ENCODE data around the gene PRR20G. TPM values are rescaled to one million over a fixed set of nuclear protein-coding genes. Genes with fewer than 3 reads are reported as not detected.

PRR20G gene
- total and polyA plus RNA-seq, 2 of the 4 experiments (the other 2 are of a cell fraction), result not detected

DNA sequence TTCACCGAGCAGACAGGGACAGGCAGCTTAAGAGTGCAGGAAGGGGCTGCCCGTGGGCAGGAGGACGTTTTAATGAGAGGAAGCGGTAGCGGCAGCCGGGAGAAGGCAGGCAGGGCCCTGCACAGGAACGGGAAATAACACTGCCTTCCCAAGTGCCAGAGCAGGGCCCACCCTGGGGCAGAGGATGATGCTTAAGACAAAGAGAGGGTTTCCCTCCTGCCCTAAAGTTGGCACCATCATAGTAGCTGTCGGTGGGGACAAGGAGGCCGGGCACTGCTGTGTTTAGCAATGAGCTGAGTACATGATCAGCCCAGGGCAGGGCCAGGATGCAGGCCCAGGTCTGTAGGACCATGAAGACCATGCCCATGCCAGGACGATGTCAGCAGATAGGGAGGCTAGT lies 21.7 kb downstream of the PRR20G start:
- H3K27ac ChIP-seq (ENCODE audit: insufficient read depth, low read length), result no peak overlapping the region
- POLR2A ChIA-PET (ENCODE audit: unreplicated experiment), result no interaction called here
- no peak overlapping the region for H3K4ac ChIP-seq (ENCODE audit: low read depth, low read length)
- H3K36me3 ChIP-seq (ENCODE audit: control insufficient read depth, insufficient read depth, low read length), result no peaks in the 10 kb centered on the region
- no peak overlapping the region for H3K14ac ChIP-seq (replicated peaks; ENCODE audit: low read depth, low read length)
- no peak overlapping the region for H2AFZ ChIP-seq (replicated peaks; ENCODE audit: low read length, poor library complexity)
- no peak overlapping the region for H3K4me3 ChIP-seq (ENCODE audit: insufficient read depth, low read depth, low read length)
- dilution Hi-C loops (cut with HindIII; ENCODE audit: low sequenced_read_pairs, unreplicated experiment), result no loop called here
- in situ Hi-C loops (cut with MboI; ENCODE audit: low sequenced_read_pairs), result no loop called here
- H3K9ac ChIP-seq (ENCODE audit: low read depth, low read length), result no peak overlapping the region
- H3K23ac ChIP-seq (ENCODE audit: low read depth, low read length), result no peak overlapping the region
- WGBS, 2 experiments (ENCODE audit: extremely low coverage in 2 of 2, insufficient read length in 1 of 2), result 47% methylated on average over 6 of the region's 10 CpGs; no CpG with 5 or more reads in 1 of the 2 experiments
- H3K56ac ChIP-seq (ENCODE audit: extremely low read depth, insufficient read depth, low read length), result no peak overlapping the region
- CTCF ChIA-PET, result no interaction called here
- H2BK20ac ChIP-seq (ENCODE audit: low read depth, low read length), result no peak overlapping the region
- H3K4me1 ChIP-seq (ENCODE audit: control insufficient read depth, insufficient read depth, low read length), result no peaks in the 10 kb centered on the region
- no peak overlapping the region for H4K8ac ChIP-seq (ENCODE audit: low read depth in 2 of 2, low read length in 2 of 2)
- no peaks in the 10 kb centered on the region for H4K20me1 ChIP-seq (ENCODE audit: insufficient read depth, low read length)
- no peak overlapping the region for H3K4me2 ChIP-seq (ENCODE audit: low read depth, low read length)
- H2BK15ac ChIP-seq (ENCODE audit: low read depth, low read length), result no peak overlapping the region
- H2BK5ac ChIP-seq (ENCODE audit: low read depth, low read length, poor library complexity, severe bottlenecking), result no peak overlapping the region
- H3K9me1 ChIP-seq (ENCODE audit: insufficient read depth, low read length), result no peaks in the 10 kb centered on the region
- TF ChIP-seq, protein P1, sequence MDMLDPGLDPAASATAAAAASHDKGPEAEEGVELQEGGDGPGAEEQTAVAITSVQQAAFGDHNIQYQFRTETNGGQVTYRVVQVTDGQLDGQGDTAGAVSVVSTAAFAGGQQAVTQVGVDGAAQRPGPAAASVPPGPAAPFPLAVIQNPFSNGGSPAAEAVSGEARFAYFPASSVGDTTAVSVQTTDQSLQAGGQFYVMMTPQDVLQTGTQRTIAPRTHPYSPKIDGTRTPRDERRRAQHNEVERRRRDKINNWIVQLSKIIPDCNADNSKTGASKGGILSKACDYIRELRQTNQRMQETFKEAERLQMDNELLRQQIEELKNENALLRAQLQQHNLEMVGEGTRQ (IDR thresholded peaks at IDR 0.05; ENCODE audit: low read depth, low read length), result no peak
- TF ChIP-seq BHLHE40 (IDR thresholded peaks at IDR 0.05; ENCODE audit: low read depth, low read length), result no peak
- TF ChIP-seq POLR2A (IDR thresholded peaks at IDR 0.05; ENCODE audit: low read depth, low read length), result no peak
- TF ChIP-seq, protein P2, sequence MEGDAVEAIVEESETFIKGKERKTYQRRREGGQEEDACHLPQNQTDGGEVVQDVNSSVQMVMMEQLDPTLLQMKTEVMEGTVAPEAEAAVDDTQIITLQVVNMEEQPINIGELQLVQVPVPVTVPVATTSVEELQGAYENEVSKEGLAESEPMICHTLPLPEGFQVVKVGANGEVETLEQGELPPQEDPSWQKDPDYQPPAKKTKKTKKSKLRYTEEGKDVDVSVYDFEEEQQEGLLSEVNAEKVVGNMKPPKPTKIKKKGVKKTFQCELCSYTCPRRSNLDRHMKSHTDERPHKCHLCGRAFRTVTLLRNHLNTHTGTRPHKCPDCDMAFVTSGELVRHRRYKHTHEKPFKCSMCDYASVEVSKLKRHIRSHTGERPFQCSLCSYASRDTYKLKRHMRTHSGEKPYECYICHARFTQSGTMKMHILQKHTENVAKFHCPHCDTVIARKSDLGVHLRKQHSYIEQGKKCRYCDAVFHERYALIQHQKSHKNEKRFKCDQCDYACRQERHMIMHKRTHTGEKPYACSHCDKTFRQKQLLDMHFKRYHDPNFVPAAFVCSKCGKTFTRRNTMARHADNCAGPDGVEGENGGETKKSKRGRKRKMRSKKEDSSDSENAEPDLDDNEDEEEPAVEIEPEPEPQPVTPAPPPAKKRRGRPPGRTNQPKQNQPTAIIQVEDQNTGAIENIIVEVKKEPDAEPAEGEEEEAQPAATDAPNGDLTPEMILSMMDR (conservative IDR thresholded peaks at IDR 0.05; ENCODE audit: low read depth, low read length), result no peak
- TF ChIP-seq MXI1 (IDR thresholded peaks at IDR 0.05; ENCODE audit: borderline replicate concordance, low read depth, low read length), result no peak
- no peak for TF ChIP-seq RFX5 (IDR thresholded peaks at IDR 0.05; ENCODE audit: low read depth, low read length)
- TF ChIP-seq CHD1 (IDR thresholded peaks at IDR 0.05; ENCODE audit: low read depth, low read length), result no peak
- no peak for TF ChIP-seq FOS (IDR thresholded peaks at IDR 0.05; ENCODE audit: low read depth, low read length)
- TF ChIP-seq, protein P3, sequence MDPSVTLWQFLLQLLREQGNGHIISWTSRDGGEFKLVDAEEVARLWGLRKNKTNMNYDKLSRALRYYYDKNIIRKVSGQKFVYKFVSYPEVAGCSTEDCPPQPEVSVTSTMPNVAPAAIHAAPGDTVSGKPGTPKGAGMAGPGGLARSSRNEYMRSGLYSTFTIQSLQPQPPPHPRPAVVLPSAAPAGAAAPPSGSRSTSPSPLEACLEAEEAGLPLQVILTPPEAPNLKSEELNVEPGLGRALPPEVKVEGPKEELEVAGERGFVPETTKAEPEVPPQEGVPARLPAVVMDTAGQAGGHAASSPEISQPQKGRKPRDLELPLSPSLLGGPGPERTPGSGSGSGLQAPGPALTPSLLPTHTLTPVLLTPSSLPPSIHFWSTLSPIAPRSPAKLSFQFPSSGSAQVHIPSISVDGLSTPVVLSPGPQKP (IDR thresholded peaks at IDR 0.05; ENCODE audit: borderline replicate concordance, low read depth, low read length), result no peak
- TF ChIP-seq RAD21 (IDR thresholded peaks at IDR 0.05; ENCODE audit: low read length), result no peak
- no peak for TF ChIP-seq RCOR1 (IDR thresholded peaks at IDR 0.05; ENCODE audit: insufficient replicate concordance, low read length)
- no peak for TF ChIP-seq MAFK (IDR thresholded peaks at IDR 0.05; ENCODE audit: low read depth, low read length)
- no peak for TF ChIP-seq SMC3 (IDR thresholded peaks at IDR 0.05; ENCODE audit: low read depth, low read length)
- TF ChIP-seq CEBPB (IDR thresholded peaks at IDR 0.05; ENCODE audit: low read depth, low read length), result no peak
- H3K27me3 ChIP-seq (ENCODE audit: control insufficient read depth, insufficient read depth, low read length), result peaks cover 1% of the 10 kb centered on the region; the same call in 1 of the 2 replicates
- no peak overlapping the region for H4K91ac ChIP-seq (ENCODE audit: insufficient read depth, low read depth, low read length)
- DNase-seq (no peak), ATAC-seq (ENCODE audit: low read depth) (no peak)
- intact Hi-C loops (cut with micrococcal nuclease), result no loop called here
- H2AK9ac ChIP-seq (replicated peaks; ENCODE audit: low read depth, low read length, poor library complexity), result peak overlapping the region; percentile 24
- H3K9me3 ChIP-seq (ENCODE audit: control insufficient read depth, insufficient read depth, low read length), result peaks cover 2% of the 10 kb centered on the region; the same call in 1 of the 2 replicates
- H3K18ac ChIP-seq (ENCODE audit: low read depth, low read length), result no peak overlapping the region
- no peak overlapping the region for H4K5ac ChIP-seq (ENCODE audit: low read depth, low read length)
- H2AK5ac ChIP-seq (ENCODE audit: low read depth, low read length), result no peak overlapping the region
- no TSS peak for BruUV-seq (replicated peaks)
- no peaks in the 10 kb centered on the region for H3K79me1 ChIP-seq (ENCODE audit: low read depth in 1 of 2, low read length in 2 of 2)
- no peak overlapping the region for H2BK120ac ChIP-seq (ENCODE audit: low read depth, low read length)

Measured in IMR-90 (cell line).